Endothelial cell of umbilical vein (primary cell): ENCODE measurements around the gene SNRNP35. TPM values are rescaled to one million over a fixed set of nuclear protein-coding genes. Genes with fewer than 3 reads are reported as not detected.
"Not testable (repeated sequence)": the region's sequence is repeated elsewhere in the genome, so short reads cannot be mapped to it uniquely, and the experiment has no call there.

Source experiments
- BruUV-seq: library from RNA; stranded (reverse); fragments of 400-500 nt; replicated peaks from 2 replicates; lab custom pipeline; 2021; lab: Mats Ljungman, UMichigan
- CTCF ChIA-PET: fragments of 300-600, 350-600 bp; sonication (Branson Sonifier 250); formaldehyde crosslinking; loops from one replicate; lab custom pipeline; 2021; ENCODE audit warnings: antibody characterized with exemption, inconsistent platforms; lab: Charles Lee
- POLR2A ChIA-PET: fragments of 300-600, 350-600 bp; sonication (Branson Sonifier 250); formaldehyde crosslinking; loops from one replicate; lab custom pipeline; 2021; ENCODE audit warnings: antibody characterized with exemption, inconsistent platforms; lab: Charles Lee
- DNase-seq: peaks from one replicate; pipeline ENCODE4 v3.0.0-alpha.2; 2011; ENCODE audit warnings: low read depth, low spot score
- FAIRE-seq: peaks from 2 replicates; lab custom pipeline; 2011; peaks lifted over from hg19 to GRCh38; lab: Jason Lieb, UNC
- H2AFZ ChIP-seq: 2 replicates; pipeline ENCODE4 v1.6.0; 2012; ENCODE audit warnings: low read depth, low read length, control low read depth, inconsistent platforms
- H3K27ac ChIP-seq: 2 replicates; pipeline ENCODE4 v1.5.1; 2011; ENCODE audit warnings: low read depth, mild to moderate bottlenecking, control low read depth, low read length, moderate library complexity; ENCODE audit not compliant: insufficient read depth
- H3K27me3 ChIP-seq, 2 experiments: 2 replicates each; pipeline versions ENCODE4 v1.6.0 to v1.6.1; 2011; ENCODE audit warnings: low read length in 2 of 2, mixed read lengths in 1 of 2; ENCODE audit not compliant: control insufficient read depth in 2 of 2, insufficient read depth in 2 of 2
- H3K36me3 ChIP-seq, 2 experiments: 2 replicates in 1 of 2; 3 replicates in 1 of 2; pipeline ENCODE4 v1.5.1; 2011; ENCODE audit warnings: low read length in 2 of 2, mild to moderate bottlenecking in 1 of 2, moderate library complexity in 1 of 2; ENCODE audit not compliant: control insufficient read depth in 2 of 2, insufficient read depth in 2 of 2; ENCODE audit errors: extremely low read depth in 1 of 2
- H3K4me1 ChIP-seq: 3 replicates; pipeline ENCODE4 v1.5.1; 2011; ENCODE audit warnings: mild to moderate bottlenecking, low read length; ENCODE audit not compliant: control insufficient read depth, insufficient read depth; ENCODE audit errors: extremely low read depth
- H3K4me2 ChIP-seq: 2 replicates; pipeline ENCODE4 v1.6.1; 2011; ENCODE audit warnings: low read length, control low read depth, mixed read lengths; ENCODE audit not compliant: insufficient read depth
- H3K4me3 ChIP-seq, 3 experiments: fragments of 200-600 bp in 1 of 3; sonication (generic), shearing (Covaris generic) in 1 of 3; replicated peaks in 1 of 3; 2 replicates each; pipeline ENCODE4 v1.5.1; 2011 to 2016; ENCODE audit warnings: control low read depth in 3 of 3, low read length in 3 of 3, mild to moderate bottlenecking in 2 of 3, inconsistent platforms in 1 of 3, low read depth in 1 of 3, moderate library complexity in 1 of 3; ENCODE audit not compliant: insufficient read depth in 1 of 3
- H3K79me2 ChIP-seq: 2 replicates; pipeline ENCODE4 v1.6.0; 2012; ENCODE audit warnings: low read length, inconsistent platforms; ENCODE audit not compliant: control insufficient read depth, insufficient read depth
- H3K9ac ChIP-seq: replicated peaks from 2 replicates; pipeline ENCODE3; 2011; ENCODE audit warnings: low read length, control low read depth; ENCODE audit not compliant: insufficient read depth; ENCODE audit errors: extremely low read depth
- H3K9me1 ChIP-seq: replicated peaks from 3 replicates; pipeline ENCODE4 v1.6.0; 2011; ENCODE audit warnings: mild to moderate bottlenecking, low read length; ENCODE audit not compliant: control insufficient read depth, insufficient read depth; ENCODE audit errors: extremely low read depth
- H3K9me3 ChIP-seq: replicated peaks from 2 replicates; pipeline ENCODE4 v1.5.1; 2012; ENCODE audit warnings: low read length, inconsistent platforms; ENCODE audit not compliant: control insufficient read depth, insufficient read depth
- H4K20me1 ChIP-seq: replicated peaks from 2 replicates; pipeline ENCODE3; 2011; ENCODE audit warnings: mild to moderate bottlenecking, low read length; ENCODE audit not compliant: control insufficient read depth, insufficient read depth; ENCODE audit errors: extremely low read depth
- CTCF ChIP-seq, 2 donors: IDR thresholded peaks; 1 replicate in 1 of 2; 2 replicates in 1 of 2; pipeline ENCODE4 v1.5.1; 2011; ENCODE audit warnings: low read length in 2 of 2, mild to moderate bottlenecking in 2 of 2, moderate library complexity in 2 of 2, control low read depth in 1 of 2, inconsistent platforms in 1 of 2, low read depth in 1 of 2; ENCODE audit not compliant: insufficient read depth in 1 of 2; ENCODE audit errors: extremely low read depth in 1 of 2
- EZH2 ChIP-seq: IDR thresholded peaks from 2 replicates; pipeline ENCODE4 v1.6.1; 2012; ENCODE audit warnings: borderline replicate concordance, low read depth, mild to moderate bottlenecking, moderate library complexity, low read length, inconsistent platforms; ENCODE audit not compliant: severe bottlenecking
- FOS ChIP-seq: IDR thresholded peaks from 2 replicates; pipeline ENCODE4 v1.6.1; 2011; ENCODE audit warnings: mild to moderate bottlenecking, low read length, moderate library complexity, borderline replicate concordance; ENCODE audit not compliant: insufficient read depth
- GATA2 ChIP-seq: IDR thresholded peaks from 2 replicates; pipeline ENCODE4 v1.7.0; 2011; ENCODE audit warnings: low read depth, mild to moderate bottlenecking, moderate library complexity, mixed read lengths, low read length; ENCODE audit not compliant: insufficient read length, insufficient read depth
- JUN ChIP-seq: IDR thresholded peaks from 2 replicates; pipeline ENCODE4 v1.6.1; 2011; ENCODE audit warnings: borderline replicate concordance, low read depth; ENCODE audit not compliant: insufficient read length, insufficient read depth
- MAX ChIP-seq: IDR thresholded peaks from 2 replicates; pipeline ENCODE4 v1.6.1; 2011; ENCODE audit not compliant: insufficient read depth, insufficient read length
- MYC ChIP-seq: IDR thresholded peaks from one replicate; pipeline ENCODE4 v1.6.1; 2011; ENCODE audit warnings: mild to moderate bottlenecking, low read depth, low read length
- POLR2A ChIP-seq: IDR thresholded peaks from 2 replicates; pipeline ENCODE4 v1.6.1; 2012; ENCODE audit warnings: low read depth, mild to moderate bottlenecking, control low read depth, low read length
- POLR2AphosphoS5 ChIP-seq: IDR thresholded peaks from 2 replicates; pipeline ENCODE4 v1.6.1; 2012; ENCODE audit warnings: low read depth, mild to moderate bottlenecking, control low read depth, low read length, moderate library complexity; ENCODE audit not compliant: insufficient read depth
- dilution Hi-C: fragments of 300-500 bp; cut with MboI; formaldehyde crosslinking; loops from one replicate; pipeline ENCODE4 v1.15.0; 2019; ENCODE audit warnings: low sequenced_read_pairs; ENCODE audit not compliant: extremely low pct_ligation_motif_present
- intact Hi-C: fragments of 100-400 bp; cut with micrococcal nuclease; formaldehyde crosslinking; loops from one replicate; pipeline ENCODE4 v1.10.0; 2022
- polyA plus RNA-seq, 4 experiments: library from polyadenylated mRNA; depleted of rRNA in 3 of 4; stranded (reverse) in 3 of 4; unstranded in 1 of 4; fragments of >200 nt; gene quantifications; 2 replicates each; pipeline versions ENCODE4 v1.2.1 to v1.2.3, GENCODE V29; 2011 to 2012; ENCODE audit warnings: missing spikeins in 1 of 4
- total RNA-seq: library from RNA; stranded (reverse); gene quantifications from 2 replicates; pipeline ENCODE4 v1.2.3, GENCODE V29; 2021

Gene SNRNP35
- total and polyA plus RNA-seq, 2 donors (not counting 3 experiments of a cell fraction or from before 2014, with no cell fraction given): 15.9 to 30.6 TPM

GRCh38 chr12:123428591-123428990, 29.3 kb upstream of the SNRNP35 start:
- H3K27me3 ChIP-seq: no peaks in the 10 kb centered on the region

GRCh38 chr12:123429101-123429500, 28.8 kb upstream of the SNRNP35 start:
- H3K9me3 ChIP-seq, H3K4me2 ChIP-seq, BruUV-seq, DNase-seq, H4K20me1 ChIP-seq, intact Hi-C loops, H3K79me2 ChIP-seq, POLR2A ChIA-PET, H2AFZ ChIP-seq, H3K36me3 ChIP-seq, H3K4me3 ChIP-seq, FAIRE-seq, dilution Hi-C loops, H3K27me3 ChIP-seq, H3K4me1 ChIP-seq, H3K9ac ChIP-seq, H3K9me1 ChIP-seq, H3K27ac ChIP-seq: not testable (repeated sequence)
- CTCF ChIA-PET: interaction anchor here (1.0 kb wide), 1 partner anchor 131 kb away, joined by 3 read pairs; no protein-coding TSS in a partner anchor

More at GRCh38 chr12:123428591-123428990, 29.3 kb upstream of the SNRNP35 start:
- Histone ChIP-seq H3K27ac (no peak overlapping the region), H3K9ac (no peak overlapping the region), H3K4me1 (peaks cover 5% of the 10 kb centered on the region), H3K4me3 (no peak overlapping the region), H2AFZ (no peak overlapping the region), H3K4me2 (no peak overlapping the region), H3K79me2 (no peaks in the 10 kb centered on the region), H3K36me3 (peaks cover 0 to 2% of the 10 kb centered on the region in 2 experiments), H3K9me3 (no peaks in the 10 kb centered on the region), H4K20me1 (no peaks in the 10 kb centered on the region), H3K9me1 (no peaks in the 10 kb centered on the region)
- dilution Hi-C loops: no loop called here
- DNase-seq: no peak
- no peak for TF ChIP-seq JUN
- no peak for TF ChIP-seq MAX
- no peak for TF ChIP-seq POLR2AphosphoS5
- TF ChIP-seq MYC: no peak
- TF ChIP-seq CTCF (IDR thresholded peaks at IDR 0.05; ENCODE audit: extremely low read depth in 1 of 2, insufficient read depth in 1 of 2, low read depth in 1 of 2, low read length in 2 of 2): no peak
- no peak for TF ChIP-seq GATA2
- TF ChIP-seq POLR2A: no peak
- no peak for TF ChIP-seq FOS
- TF ChIP-seq EZH2: no peak
- no peak for FAIRE-seq
- no TSS peak for BruUV-seq
- CTCF ChIA-PET: interaction anchor here (1.0 kb wide), 1 partner anchor 131 kb away, joined by 3 read pairs; no protein-coding TSS in a partner anchor
- POLR2A ChIA-PET: no interaction called here
- intact Hi-C loops: no loop called here
